Astrocyte of the hippocampus (primary cell): Measurements from ENCODE around the gene AOPEP.
"Not testable (repeated sequence)": the region's sequence is repeated elsewhere in the genome, so short reads cannot be mapped to it uniquely, and the experiment has no call there.

Experiments used
- DNase-seq: peaks from one replicate; pipeline ENCODE4 v3.0.0; 2011; ENCODE audit warnings: low read depth, low spot score

The AOPEP gene

DNA sequence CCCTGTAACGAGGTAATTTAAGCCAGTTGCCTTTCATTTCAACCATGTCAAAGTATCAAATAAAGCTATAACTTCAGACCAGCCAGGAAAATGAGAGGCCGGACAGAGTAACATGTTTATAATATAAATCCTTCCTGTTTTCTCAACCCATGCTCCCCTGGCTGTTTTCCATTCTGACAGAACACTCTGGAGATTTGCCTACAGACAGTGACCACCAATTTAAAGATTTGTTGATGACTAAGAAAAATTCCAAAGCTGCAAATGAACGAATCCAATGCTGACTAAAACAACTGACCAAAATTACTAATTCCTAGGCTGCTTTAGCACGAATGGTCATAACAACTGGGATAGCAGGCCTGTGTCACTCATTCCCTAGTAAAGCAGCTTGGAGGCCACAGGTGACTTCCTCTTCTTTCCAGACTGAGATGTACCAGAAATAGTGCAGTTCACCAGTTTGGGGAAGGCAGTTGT is 141.4 kb downstream of the AOPEP start:
- DNase-seq = peak; percentile 91

DNA sequence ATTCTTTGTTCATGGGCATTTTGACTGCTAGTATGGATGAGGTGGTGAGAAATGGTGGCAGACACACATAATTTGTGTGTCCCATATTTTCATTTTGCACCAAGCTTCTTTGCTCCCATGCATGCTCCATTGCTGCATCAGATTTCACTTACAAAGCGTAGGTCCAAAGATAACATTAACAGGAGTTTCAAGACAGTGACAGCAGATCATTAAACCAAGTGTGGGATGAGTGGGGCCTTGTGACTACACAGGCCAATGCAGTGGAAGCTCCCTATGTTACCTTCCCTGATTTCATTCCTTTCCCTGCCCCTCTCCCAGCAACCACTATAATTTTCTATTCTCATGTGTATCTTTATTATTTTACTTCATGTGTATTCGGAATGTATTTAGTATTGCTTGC is 142.0 kb downstream of the AOPEP start:
- DNase-seq = no peak

DNA sequence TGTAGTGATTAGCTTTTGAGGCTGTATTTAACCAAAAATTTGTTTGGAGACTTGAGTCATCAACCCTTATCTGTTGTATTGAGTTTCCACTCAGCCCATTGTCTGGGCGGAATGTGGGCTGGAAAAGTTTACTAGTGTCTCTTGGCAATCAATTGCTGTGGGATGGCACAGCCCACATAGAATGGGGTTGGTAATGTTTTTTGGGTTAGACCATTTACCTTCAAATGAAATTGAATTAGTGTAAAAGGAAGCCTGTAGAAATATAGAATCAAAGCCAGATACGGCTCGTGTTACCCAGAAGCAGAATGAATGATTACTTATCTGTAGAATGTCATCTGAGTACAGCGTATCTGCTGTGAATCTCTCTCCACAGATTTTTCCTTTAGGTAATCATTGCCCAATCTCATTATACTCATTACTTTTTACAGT is 142.9 kb downstream of the AOPEP start:
- peak; percentile 69 for DNase-seq

DNA sequence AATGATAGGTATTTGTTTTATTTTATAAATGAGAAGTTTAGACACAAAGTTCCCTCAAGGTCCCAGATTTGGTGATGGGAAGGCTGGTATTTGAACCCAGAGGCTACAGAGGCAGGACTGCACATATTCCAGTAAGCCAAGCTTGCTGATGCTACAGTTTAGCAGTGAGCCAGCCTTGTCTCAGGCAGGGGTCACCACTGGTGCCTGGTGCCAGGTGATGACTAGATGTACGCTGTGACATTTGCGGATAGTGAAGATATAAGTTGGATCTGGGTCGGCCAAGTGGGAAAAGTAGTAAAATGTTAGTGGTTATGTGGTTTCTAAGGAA is 143.9 kb downstream of the AOPEP start:
- DNase-seq = no peak

DNA sequence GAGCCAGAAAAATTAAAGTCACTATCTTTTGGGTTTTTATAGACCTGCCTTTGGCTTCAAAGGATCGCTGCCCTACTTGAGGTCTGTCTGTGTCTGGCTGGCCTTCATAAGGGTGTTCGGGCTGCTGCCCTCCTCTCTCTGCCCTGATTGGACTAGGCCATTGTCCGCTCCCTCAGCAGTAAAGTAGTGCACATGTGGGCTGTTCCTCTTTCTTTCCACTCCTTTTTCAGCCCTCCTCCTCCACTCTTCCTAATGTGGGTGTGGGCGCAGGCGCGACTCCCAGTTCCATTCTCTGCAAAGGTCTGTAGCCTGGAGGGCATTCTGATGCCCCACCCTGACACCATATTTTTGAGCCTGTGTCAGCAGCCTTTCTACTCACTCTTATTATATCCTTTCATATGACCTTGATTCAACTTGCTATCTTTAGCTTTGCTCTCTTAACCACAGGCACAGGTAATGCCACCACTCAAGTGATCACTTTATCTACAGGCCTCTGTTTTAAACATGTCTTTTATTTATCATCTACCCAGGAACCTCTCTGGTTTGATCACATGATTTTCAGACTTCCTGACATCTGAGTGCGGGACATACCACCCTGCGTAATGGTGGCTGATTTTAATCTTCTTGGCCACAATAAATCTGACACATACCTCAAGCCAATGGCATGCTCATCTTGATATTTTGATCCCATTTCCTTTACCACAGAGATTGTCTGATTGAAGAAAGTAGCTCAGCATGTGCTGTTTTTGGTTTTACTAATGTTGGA is 144.5 kb downstream of the AOPEP start:
- DNase-seq = peak; percentile 37

DNA sequence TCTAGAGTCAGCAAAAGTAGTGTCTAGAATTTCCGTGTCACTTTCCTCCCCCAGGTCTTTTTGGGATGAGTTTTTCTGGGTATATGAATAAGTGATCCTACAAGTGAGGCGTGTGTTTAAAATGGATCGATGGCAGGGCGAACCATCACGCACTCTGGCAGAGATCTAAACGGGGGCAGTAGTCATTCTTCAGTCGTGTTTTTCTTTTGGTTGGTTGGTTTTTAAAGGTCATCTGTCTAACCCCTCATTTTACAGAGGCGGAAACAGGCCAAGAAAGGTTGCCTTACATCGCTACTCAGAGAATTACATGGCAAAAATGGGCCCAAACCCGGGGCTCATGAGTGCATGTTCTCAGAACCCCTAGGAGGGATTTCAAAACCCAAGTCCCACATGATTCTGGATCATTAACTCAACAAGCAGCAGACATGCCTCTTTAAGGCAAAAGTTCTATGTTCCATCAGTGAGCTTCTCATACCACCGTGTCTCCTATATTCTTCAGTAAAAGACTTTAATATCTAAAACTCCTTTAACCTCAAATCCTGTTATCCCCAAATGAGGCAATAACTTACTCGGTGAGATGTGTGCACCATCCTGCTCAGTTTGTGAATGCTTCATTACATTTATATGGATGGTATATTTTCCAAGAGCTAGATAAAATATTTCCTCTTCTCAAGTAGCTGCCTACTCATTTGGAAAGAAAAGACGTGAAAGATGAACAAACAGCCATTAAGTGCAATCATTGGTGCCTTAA is 145.8 kb downstream of the AOPEP start:
- DNase-seq = no peak

DNA sequence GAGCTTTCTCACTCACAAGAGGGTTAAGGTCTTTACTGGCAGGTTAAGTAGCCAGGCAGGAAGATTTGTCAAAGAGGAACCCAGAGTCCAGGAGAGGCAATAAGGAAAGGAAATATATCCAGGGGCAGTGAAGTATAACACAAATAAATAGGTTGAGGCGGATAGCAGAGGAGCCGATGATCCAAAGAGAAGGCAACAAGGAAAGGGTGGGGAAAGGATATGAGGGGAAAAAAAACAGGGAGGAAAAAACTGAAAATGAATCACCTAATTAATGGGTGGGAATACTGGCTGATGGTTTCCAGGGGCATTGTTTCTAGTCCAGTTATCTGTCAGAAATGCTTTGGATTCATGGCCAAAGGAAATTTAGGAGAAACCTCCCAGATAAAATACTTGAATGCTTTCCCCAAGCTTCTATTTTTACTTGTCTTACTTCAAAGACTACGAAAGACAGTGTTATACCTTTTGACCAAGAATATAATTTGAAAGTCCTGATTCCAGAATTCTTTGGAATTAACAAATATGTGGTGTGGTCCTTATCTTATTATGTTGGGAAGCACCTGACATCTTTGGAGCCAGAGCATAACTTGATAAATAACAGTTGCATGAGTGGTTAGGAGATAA is 146.5 kb downstream of the AOPEP start:
- DNase-seq = peak; percentile 53

DNA sequence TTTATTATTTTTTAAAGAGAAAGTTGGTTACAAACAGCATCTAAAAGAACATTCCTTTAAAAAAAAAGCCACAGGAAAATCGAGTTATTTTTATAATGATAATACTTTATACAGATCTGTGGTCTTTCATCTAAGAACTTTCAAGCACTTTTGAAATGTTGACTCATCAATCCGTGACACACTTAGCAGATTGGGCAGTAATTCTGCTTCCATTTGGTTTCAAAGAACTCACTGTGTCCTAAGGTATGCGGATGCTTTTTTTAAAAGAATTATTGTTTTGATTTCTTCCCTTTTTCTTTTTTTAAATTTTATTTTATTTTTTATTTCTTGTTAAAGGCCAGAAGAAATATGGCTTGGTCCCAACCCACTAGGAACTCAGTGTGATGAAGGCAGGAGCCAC is 147.8 kb downstream of the AOPEP start:
- DNase-seq = peak; percentile 80

DNA sequence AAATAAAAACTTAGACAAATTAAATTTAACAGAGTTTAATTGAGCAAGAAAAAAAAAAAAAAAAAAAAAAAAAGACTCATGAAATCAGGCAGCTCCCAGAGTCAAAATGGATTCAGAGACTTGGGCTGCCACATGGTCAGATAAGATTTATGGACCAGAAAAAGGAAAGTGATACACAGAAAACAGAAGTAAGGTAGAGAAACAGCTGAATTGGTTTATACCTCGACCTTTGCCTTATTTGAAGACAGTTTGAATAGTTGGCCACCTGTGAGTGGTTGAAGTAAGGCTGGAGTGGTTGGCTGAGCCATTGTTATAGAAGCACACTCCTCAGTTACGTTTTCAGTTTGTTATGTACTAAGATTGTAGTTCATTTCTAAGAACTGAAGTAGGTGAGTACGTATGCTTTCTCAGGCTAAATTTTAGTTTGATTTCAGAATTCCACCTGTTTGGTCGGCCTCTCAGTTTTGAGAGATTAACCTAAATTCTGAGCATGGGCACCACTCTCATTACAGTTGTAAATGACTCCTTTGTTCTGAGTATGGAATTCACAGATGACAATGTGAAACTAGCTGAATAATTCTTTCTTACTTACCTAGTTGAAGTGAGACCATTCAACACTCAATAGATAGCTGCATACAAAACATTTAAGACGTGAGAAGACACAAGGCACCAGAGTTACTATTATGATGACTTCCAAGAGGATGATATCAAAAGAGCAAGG is 149.0 kb downstream of the AOPEP start:
- no peak for DNase-seq

DNA sequence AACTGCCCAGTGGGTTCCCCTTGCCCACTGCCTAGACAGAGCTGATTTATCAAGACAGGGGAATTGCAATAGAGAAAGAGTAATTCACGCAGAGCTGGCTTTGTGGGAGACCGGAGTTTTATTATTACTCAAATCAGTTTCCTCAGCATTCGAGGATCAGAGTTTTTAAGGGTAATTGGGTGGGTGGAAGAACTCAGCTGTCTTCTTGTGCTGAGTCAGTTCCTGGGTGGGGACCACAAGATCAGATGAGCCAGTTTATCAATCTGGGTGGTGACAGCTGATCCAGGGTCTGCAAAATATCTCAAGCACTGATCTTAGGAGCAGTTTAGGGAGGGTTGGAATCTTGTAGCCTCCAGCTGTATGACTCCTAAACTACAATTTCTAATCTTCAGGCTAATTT is 152.3 kb downstream of the AOPEP start:
- not testable (repeated sequence) for DNase-seq

DNA sequence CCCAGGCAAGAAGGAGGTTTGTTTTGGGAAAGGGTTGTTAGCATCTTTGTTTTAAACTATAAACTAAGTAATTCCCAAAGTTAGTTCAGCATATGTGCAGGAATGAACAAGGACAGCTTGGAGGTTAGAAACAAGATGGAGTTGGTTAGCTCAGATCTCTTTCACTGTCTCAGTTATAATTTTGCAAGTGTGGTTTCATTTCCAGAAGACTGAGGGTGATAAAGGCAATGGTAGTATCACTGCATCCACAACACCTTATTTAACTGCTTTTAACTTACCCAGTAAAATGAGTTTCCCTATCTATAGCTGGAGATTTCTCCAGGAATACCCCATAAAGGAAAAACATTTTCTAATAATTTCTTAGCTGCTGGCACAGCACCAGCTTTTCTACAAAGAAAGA is 152.7 kb downstream of the AOPEP start:
- no peak for DNase-seq

DNA sequence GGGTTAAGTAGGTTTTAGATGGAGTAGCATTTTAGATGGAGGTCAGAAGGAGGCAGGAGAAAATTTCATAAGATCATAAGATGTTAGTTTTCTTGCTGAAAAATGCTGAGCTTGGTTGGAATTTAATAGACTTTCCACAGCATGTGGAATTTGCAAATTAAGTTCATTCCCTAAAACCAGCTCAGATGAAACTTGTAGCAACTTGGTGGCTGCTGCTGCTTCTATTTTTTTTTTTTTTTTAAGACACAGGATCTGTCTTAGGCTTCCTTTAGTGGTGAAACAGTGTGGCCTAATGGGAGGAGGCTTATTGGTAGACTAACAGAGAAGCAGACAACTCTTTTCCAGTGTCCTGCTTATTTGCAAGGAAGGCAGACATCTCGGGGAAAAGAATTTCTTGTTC is 154.5 kb downstream of the AOPEP start:
- peak; percentile 47 for DNase-seq

DNA sequence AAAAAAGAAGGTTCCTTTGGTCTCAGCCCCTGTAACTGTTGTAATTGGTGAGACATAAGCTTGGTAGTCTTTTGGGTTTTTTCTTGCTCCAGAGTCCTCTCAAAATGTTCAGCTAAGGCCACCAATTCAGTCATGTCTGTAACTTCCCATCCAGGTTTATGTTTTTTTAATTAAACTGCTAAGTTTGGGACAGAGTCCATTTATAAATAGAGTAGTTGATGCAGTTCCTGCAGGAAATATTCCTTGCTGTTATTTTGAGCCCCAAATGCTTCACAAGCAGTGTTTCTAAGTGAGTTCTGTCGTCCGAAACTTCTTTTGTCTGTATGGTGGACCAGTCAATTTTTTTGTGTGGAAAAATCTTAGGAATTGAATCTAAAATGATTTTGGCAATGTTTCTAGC is 155.0 kb downstream of the AOPEP start:
- DNase-seq = no peak

DNA sequence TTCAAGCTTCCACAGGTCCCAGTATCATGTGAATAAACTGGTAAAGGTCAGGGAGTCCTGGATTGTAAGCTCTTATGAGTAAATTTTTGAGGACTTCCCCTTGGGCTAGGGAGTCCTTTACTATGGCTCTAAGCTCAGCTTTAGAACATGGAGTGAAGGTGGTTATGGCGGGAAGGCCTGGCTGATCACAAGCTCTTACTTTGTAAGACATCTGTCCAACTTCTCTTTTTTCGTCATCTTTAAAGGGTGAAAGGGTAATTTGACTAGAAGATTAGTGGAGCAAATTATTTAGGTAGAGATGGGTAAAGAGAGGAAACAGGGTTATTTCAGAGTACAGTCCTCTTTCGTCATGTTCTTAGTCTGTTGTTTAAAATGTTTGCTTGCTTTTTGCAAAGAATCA is 155.4 kb downstream of the AOPEP start:
- no peak for DNase-seq

DNA sequence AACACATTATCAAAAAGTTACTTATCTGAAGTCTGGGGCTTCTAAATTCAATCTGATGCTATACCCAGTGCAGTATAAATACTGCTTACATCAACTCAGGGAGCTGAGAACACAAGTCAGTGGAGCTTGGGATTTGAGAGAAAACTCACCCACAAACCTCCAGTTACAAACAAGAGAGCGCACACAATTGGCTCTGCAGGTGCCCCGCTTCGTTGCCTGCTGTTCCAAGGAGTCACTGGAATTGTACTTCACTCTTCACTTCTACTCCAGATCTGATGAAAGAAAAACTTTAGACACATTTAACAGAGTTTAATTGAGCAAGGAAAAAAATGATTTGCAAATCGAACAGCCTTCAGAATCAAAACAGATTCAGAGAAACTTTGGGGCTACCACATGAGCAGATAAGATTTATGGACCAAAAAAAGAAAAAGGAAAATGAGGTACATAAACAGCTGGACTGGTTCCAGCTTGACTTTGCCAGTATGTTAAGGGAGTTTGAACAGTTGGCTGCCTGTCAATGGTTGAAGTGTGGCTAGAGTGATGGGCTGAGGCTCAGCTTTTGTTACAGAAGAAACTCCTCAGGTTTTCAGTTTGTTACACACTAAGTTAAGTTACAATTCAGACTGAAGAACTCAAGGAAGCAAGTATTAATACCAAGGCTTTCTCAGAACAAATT is 156.6 kb downstream of the AOPEP start:
- peak; percentile 65 for DNase-seq

DNA sequence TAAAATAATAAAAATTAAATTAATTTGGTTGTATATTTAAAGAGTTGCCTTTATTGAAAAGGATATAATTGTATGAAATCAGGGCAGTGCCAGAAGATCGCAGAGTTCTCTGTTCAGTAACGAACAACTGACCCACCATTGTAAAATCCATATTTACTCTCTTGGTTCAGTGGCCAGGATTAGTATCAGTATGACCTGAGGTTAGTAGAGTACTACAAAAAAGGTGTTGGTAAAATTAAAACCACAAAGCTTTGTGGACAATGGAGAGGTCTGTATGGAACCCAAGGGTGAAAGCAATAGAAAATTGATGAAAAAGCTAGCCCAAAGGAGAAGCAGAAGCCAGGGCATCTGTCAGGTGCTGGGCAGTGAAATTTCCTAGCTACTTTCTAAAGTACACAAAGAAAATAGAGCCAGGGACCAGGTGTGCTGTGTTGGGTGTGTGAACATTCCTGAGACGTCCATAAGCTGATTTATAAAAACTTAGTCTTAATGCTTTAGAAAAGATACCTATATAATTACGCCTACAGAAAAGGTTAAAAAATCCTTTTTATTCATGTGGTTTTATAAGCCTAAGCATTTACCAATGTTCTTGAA is 159.5 kb downstream of the AOPEP start:
- no peak for DNase-seq

DNA sequence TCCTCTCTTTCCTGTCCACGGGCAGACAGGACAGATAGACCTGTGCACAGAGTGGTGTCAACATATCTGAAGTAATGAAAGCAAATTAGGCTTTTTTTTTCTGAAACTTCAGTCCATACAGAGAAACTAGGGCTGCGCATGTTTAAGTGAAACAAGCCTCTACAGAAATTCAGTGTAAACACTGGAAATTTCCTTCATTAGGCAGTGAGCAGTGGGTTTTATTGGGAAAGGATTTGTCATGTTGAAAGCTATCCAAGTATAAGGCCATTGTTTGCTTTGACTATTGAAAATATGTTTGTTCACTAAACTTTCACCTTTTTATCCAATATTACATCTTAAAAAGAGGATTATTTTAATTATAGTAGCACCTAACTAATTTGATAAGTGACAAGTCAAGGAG is 161.2 kb downstream of the AOPEP start:
- no peak for DNase-seq

DNA sequence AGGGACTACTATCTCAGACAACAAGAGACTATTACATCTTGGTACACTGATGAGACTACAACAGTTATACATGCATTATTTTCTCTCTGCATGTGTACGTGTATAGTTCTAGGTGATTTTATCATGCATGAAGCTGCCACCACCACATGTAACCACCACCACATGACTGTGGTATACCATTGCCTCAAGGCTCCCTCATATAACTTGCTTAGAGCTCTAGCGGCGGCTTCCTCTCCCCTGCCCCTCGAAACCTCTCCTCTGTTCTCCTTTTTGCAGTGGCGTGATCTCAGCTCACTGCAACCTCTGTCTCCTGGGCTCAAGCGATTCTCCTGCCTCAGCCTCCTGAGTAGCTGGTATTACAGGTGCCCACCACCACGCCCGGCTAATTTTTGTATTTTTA is 162.3 kb downstream of the AOPEP start:
- DNase-seq = no peak

DNA sequence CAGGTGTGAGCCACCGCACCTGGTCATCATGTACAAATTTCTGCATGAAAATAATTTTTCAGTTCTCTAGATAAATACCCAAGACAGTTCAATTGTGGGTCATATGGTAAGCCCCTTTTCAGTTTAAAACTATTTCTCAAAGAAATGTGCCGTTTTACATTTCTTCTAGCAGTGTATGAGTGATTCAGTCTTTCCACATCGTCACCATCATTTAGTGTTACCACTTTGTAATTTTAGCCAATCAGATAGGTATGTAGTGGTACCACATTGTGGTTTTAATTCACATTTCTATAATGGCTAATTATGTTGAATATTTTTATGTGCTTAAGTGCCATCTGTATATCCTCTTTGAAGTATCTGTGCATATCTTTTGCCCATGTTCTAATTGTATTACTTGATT is 163.1 kb downstream of the AOPEP start:
- DNase-seq = no peak

DNA sequence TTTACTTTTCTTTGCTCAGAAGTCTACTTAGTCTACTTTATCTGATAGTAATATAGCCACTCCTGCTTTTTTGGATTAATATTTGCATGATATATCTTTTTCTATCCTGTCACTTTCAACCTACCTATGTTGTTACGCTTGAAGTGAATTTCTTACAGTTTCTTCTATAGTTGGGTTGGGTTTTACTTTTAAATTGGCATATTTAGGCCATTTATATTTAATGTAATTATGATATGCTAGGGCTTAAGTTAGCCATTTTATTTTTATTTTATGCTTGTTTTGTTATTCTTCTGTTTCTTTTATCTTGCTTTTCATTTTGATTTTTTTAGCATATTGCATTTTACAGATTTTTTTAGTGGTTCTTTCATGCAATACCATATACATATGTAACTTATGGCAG is 164.7 kb downstream of the AOPEP start:
- DNase-seq = no peak

DNA sequence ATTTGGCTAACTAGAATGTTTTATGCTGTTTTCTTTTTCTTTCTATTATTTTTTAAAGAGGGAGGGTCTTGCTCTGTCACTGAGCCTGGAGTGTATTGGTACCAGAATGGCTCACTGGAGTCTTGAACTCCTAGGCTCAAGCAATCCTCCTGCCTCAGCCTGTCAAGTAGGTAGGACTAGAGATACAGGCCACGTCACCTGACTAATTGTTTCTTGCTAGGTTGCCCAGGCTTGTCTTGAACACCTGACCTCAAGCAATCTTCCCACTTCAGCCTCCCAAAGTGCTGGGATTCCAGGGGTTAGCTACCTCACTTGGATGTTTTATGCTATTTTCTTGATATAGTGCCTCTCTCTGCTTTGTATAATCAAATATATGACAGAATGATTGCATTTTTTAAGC is 166.2 kb downstream of the AOPEP start:
- no peak for DNase-seq
